Liver (tissue), 3 donors: Measurements from ENCODE around the gene FCHSD1.

Experiments
- EGR1 ChIP-seq, 2 donors: IDR thresholded peaks; 2 replicates each; pipeline ENCODE4 v1.6.1; 2016 to 2018; ENCODE audit warnings: antibody characterized with exemption in 2 of 2, low read depth in 2 of 2
- GABPA ChIP-seq, 2 donors: IDR thresholded peaks in 1 of 2; conservative IDR thresholded peaks in 1 of 2; 2 replicates each; pipeline ENCODE4 v1.6.1; 2016; ENCODE audit warnings: antibody characterized with exemption in 2 of 2, mild to moderate bottlenecking in 1 of 2, moderate library complexity in 1 of 2
- HNF4G ChIP-seq: IDR thresholded peaks from 2 replicates; pipeline ENCODE4 v1.6.1; 2016; ENCODE audit warnings: antibody characterized with exemption
- JUND ChIP-seq, 2 donors: IDR thresholded peaks; 2 replicates each; pipeline ENCODE4 v1.6.1; 2016; ENCODE audit warnings: antibody characterized with exemption in 2 of 2
- NR2F2 ChIP-seq: IDR thresholded peaks from 2 replicates; pipeline ENCODE4 v1.6.1; 2016; ENCODE audit warnings: antibody characterized with exemption
- RAD21 ChIP-seq, 2 donors: IDR thresholded peaks; 2 replicates each; pipeline ENCODE4 v1.6.1; 2016; ENCODE audit warnings: antibody characterized with exemption in 2 of 2, mild to moderate bottlenecking in 2 of 2
- SP1 ChIP-seq: IDR thresholded peaks from 2 replicates; pipeline ENCODE4 v1.6.1; 2018; ENCODE audit warnings: antibody characterized with exemption, mild to moderate bottlenecking
- TF ChIP-seq, protein P1 (sequence below): fragments of 150-350 bp; IDR thresholded peaks from 2 replicates; pipeline ENCODE4 v1.5.1; 2017; ENCODE audit warnings: improper control_type of control experiment, low read depth, low read length; ENCODE audit not compliant: missing input control
- TF ChIP-seq, protein P2 (sequence below): IDR thresholded peaks from 2 replicates; pipeline ENCODE4 v1.6.1; 2016; ENCODE audit warnings: antibody characterized with exemption
- TF ChIP-seq, protein P3 (sequence below): IDR thresholded peaks from 2 replicates; pipeline ENCODE4 v1.6.1; 2016; ENCODE audit warnings: antibody characterized with exemption, mild to moderate bottlenecking
- donor health status: healthy.
- donor health status: healthy.

DNA sequence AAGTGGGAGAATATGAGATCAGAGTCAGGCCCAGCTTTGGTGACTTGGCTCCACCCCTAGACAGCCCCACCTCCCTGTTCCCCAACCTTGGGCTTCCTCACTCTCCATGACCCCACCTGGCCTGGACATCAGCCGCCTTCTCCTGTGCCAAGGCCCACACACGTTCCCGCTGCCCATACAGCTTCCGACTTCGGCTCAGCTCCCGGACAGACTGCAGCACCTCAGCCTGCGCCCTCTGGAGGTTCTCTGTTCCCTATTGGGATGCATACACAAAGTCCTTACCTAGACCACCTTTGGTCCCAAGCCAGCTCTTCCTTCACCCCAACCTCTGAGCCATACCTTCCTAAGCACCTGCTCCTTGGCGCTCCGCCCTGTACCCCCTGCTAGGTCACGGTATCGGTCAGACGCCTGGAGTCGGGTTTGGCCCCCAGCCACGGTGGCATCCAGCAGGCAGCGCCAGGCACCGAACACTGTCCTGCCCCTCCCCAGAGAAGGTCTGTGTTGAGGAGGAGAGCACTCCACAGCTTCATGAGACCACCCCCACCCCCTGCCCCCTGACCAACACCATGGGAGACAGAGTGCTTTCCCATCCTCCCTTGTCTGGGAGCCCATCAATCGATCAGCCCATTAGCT lies 2.0 kb downstream of the FCHSD1 start:
- TF ChIP-seq NR2F2 (no peak), JUND (IDR thresholded peaks at IDR 0.05) (no peak), GABPA (IDR thresholded peaks at IDR 0.05 in 1 of 2, conservative IDR thresholded peaks at IDR 0.05 in 1 of 2) (no peak), SP1 (no peak), HNF4G (no peak), RAD21 (IDR thresholded peaks at IDR 0.05) (no peak), EGR1 (IDR thresholded peaks at IDR 0.05; ENCODE audit: low read depth in 2 of 2) (no peak)
- TF ChIP-seq, protein P1, sequence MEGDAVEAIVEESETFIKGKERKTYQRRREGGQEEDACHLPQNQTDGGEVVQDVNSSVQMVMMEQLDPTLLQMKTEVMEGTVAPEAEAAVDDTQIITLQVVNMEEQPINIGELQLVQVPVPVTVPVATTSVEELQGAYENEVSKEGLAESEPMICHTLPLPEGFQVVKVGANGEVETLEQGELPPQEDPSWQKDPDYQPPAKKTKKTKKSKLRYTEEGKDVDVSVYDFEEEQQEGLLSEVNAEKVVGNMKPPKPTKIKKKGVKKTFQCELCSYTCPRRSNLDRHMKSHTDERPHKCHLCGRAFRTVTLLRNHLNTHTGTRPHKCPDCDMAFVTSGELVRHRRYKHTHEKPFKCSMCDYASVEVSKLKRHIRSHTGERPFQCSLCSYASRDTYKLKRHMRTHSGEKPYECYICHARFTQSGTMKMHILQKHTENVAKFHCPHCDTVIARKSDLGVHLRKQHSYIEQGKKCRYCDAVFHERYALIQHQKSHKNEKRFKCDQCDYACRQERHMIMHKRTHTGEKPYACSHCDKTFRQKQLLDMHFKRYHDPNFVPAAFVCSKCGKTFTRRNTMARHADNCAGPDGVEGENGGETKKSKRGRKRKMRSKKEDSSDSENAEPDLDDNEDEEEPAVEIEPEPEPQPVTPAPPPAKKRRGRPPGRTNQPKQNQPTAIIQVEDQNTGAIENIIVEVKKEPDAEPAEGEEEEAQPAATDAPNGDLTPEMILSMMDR = no peak
- TF ChIP-seq, protein P2, sequence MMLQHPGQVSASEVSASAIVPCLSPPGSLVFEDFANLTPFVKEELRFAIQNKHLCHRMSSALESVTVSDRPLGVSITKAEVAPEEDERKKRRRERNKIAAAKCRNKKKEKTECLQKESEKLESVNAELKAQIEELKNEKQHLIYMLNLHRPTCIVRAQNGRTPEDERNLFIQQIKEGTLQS = no peak
- TF ChIP-seq, protein P3, sequence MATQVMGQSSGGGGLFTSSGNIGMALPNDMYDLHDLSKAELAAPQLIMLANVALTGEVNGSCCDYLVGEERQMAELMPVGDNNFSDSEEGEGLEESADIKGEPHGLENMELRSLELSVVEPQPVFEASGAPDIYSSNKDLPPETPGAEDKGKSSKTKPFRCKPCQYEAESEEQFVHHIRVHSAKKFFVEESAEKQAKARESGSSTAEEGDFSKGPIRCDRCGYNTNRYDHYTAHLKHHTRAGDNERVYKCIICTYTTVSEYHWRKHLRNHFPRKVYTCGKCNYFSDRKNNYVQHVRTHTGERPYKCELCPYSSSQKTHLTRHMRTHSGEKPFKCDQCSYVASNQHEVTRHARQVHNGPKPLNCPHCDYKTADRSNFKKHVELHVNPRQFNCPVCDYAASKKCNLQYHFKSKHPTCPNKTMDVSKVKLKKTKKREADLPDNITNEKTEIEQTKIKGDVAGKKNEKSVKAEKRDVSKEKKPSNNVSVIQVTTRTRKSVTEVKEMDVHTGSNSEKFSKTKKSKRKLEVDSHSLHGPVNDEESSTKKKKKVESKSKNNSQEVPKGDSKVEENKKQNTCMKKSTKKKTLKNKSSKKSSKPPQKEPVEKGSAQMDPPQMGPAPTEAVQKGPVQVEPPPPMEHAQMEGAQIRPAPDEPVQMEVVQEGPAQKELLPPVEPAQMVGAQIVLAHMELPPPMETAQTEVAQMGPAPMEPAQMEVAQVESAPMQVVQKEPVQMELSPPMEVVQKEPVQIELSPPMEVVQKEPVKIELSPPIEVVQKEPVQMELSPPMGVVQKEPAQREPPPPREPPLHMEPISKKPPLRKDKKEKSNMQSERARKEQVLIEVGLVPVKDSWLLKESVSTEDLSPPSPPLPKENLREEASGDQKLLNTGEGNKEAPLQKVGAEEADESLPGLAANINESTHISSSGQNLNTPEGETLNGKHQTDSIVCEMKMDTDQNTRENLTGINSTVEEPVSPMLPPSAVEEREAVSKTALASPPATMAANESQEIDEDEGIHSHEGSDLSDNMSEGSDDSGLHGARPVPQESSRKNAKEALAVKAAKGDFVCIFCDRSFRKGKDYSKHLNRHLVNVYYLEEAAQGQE = no peak
